Neuronal stem cell (in vitro differentiated cells): ENCODE results near the gene NRG4.

Source experiments
- DNase-seq: peaks from one replicate; pipeline ENCODE4 v3.0.0-alpha.2; 2013; ENCODE audit warnings: low spot score
- H2AFZ ChIP-seq: one replicate; pipeline ENCODE4 v1.6.1; 2013; ENCODE audit warnings: mild to moderate bottlenecking, low read length, inconsistent platforms
- H2AK5ac ChIP-seq: 2 replicates; pipeline ENCODE4 v1.6.1; 2013; ENCODE audit warnings: low read depth, mild to moderate bottlenecking, inconsistent platforms, low read length, moderate library complexity, mixed read lengths
- H2BK120ac ChIP-seq: 2 replicates; pipeline ENCODE4 v1.6.1; 2013; ENCODE audit warnings: low read depth, mild to moderate bottlenecking, inconsistent platforms, low read length, moderate library complexity, mixed read lengths
- H2BK12ac ChIP-seq: one replicate; pipeline ENCODE4 v1.6.1; 2013; ENCODE audit warnings: low read length, inconsistent platforms
- H2BK15ac ChIP-seq: 2 replicates; pipeline ENCODE4 v1.6.1; 2013; ENCODE audit warnings: mild to moderate bottlenecking, low read length, inconsistent platforms, mixed read lengths
- H2BK5ac ChIP-seq: one replicate; pipeline ENCODE4 v1.6.1; 2013; ENCODE audit warnings: inconsistent platforms, mild to moderate bottlenecking, low read length, moderate library complexity
- H3K14ac ChIP-seq: one replicate; pipeline ENCODE4 v1.6.1; 2013; ENCODE audit warnings: low read length, inconsistent platforms
- H3K18ac ChIP-seq: 2 replicates; pipeline ENCODE4 v1.6.1; 2013; ENCODE audit warnings: low read length, inconsistent platforms
- H3K23ac ChIP-seq: 2 replicates; pipeline ENCODE4 v1.6.1; 2013; ENCODE audit warnings: low read depth, mild to moderate bottlenecking, mixed read lengths, low read length, inconsistent platforms; ENCODE audit not compliant: poor library complexity
- H3K27ac ChIP-seq: replicated peaks from 3 replicates; pipeline ENCODE4 v1.5.1; 2013; ENCODE audit warnings: low read length, inconsistent platforms
- H3K27me3 ChIP-seq, 3 experiments: 2 replicates each; pipeline ENCODE4 v1.6.1; 2013; ENCODE audit warnings: low read length in 3 of 3, mild to moderate bottlenecking in 2 of 3, inconsistent platforms in 1 of 3, low read depth in 1 of 3, mixed read lengths in 1 of 3, moderate library complexity in 1 of 3; ENCODE audit not compliant: control insufficient read depth in 3 of 3, insufficient read depth in 3 of 3
- H3K36me3 ChIP-seq, 2 donors: replicated peaks in 1 of 2; 2 replicates each; pipeline ENCODE4 v1.6.1; 2013; ENCODE audit warnings: low read length in 2 of 2; ENCODE audit not compliant: control insufficient read depth in 2 of 2, insufficient read depth in 2 of 2
- H3K4ac ChIP-seq: 2 replicates; pipeline ENCODE4 v1.6.1; 2013; ENCODE audit warnings: inconsistent platforms, mild to moderate bottlenecking, low read length, moderate library complexity
- H3K4me1 ChIP-seq, 2 donors: 1 replicate in 1 of 2; 2 replicates in 1 of 2; pipeline ENCODE4 v1.6.1; 2013; ENCODE audit warnings: low read length in 2 of 2, low read depth in 1 of 2; ENCODE audit not compliant: control insufficient read depth in 2 of 2, insufficient read depth in 1 of 2
- H3K4me2 ChIP-seq: one replicate; pipeline ENCODE4 v1.6.1; 2013; ENCODE audit warnings: mild to moderate bottlenecking, low read length, inconsistent platforms; ENCODE audit not compliant: insufficient read depth, poor library complexity, severe bottlenecking
- H3K4me3 ChIP-seq, 2 donors: 2 replicates each; pipeline ENCODE4 v1.5.1; 2013; ENCODE audit warnings: low read length in 2 of 2, mild to moderate bottlenecking in 2 of 2, inconsistent platforms in 1 of 2, moderate library complexity in 1 of 2
- H3K79me1 ChIP-seq: one replicate; pipeline ENCODE4 v1.6.1; 2013; ENCODE audit warnings: low read depth, mild to moderate bottlenecking, inconsistent platforms, low read length, moderate library complexity
- H3K9ac ChIP-seq: one replicate; pipeline ENCODE4 v1.6.1; 2013; ENCODE audit warnings: mild to moderate bottlenecking, low read depth, low read length, inconsistent platforms; ENCODE audit not compliant: poor library complexity
- H3K9me3 ChIP-seq, 2 donors: replicated peaks in 1 of 2; 2 replicates each; pipeline versions ENCODE3 to v1.6.1; 2013; ENCODE audit warnings: low read length in 2 of 2, mild to moderate bottlenecking in 2 of 2, inconsistent platforms in 1 of 2, low read depth in 1 of 2, mixed read lengths in 1 of 2, moderate library complexity in 1 of 2; ENCODE audit not compliant: control insufficient read depth in 2 of 2, insufficient read depth in 1 of 2
- H4K8ac ChIP-seq: one replicate; pipeline ENCODE4 v1.6.1; 2013; ENCODE audit warnings: low read depth, mild to moderate bottlenecking, inconsistent platforms, low read length, moderate library complexity
- H4K91ac ChIP-seq: one replicate; pipeline ENCODE4 v1.6.1; 2013; ENCODE audit warnings: low read length, low read depth, mild to moderate bottlenecking, inconsistent platforms; ENCODE audit not compliant: poor library complexity
- WGBS, 2 donors: extraction: QIAGEN DNeasy Blood & Tissue Kit; methylation state at CpG; one replicate each; pipeline ENCODE4 v1.1.7; 2013; ENCODE audit warnings: missing lambda C conversion rate in 2 of 2, mixed read lengths in 1 of 2; ENCODE audit not compliant: insufficient read length in 2 of 2, insufficient replicate concordance in 1 of 2; ENCODE audit errors: extremely low coverage in 2 of 2; 5-methylcytosine and 5-hydroxymethylcytosine counted together

NRG4 gene

DNA sequence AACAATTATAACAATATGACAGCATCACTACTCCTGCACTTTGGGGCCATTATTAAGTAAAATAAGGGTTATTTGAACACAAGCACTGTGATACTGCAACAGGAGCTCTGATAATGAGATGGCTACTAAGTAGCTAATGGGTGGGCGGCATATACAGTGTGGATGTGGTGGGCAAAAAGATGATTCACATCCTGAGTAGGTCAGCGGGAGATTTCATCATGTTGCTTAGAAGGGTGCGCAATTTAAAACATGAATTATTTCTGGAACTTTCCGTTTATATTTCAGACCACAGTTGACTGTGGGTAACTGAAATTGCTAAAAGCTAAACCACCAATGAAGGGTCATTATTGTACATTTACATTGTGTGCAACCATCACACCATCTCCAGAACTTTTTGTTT is 66.3 kb downstream of the NRG4 start:
- no peak for DNase-seq
- no peak overlapping the region for H3K27ac ChIP-seq
- no peak overlapping the region for H2BK15ac ChIP-seq
- H4K8ac ChIP-seq: no peak overlapping the region
- no peak overlapping the region for H2BK12ac ChIP-seq
- H3K79me1 ChIP-seq: no peaks in the 10 kb centered on the region
- no peak overlapping the region for H3K14ac ChIP-seq
- H3K4me3 ChIP-seq: no peak overlapping the region
- H2AFZ ChIP-seq: no peak overlapping the region
- no peak overlapping the region for H3K23ac ChIP-seq
- no peak overlapping the region for H2BK5ac ChIP-seq
- no peak overlapping the region for H3K18ac ChIP-seq
- H3K4me1 ChIP-seq: peaks cover 0 to 4% of the 10 kb centered on the region in 2 donors
- no peak overlapping the region for H3K4me2 ChIP-seq
- no CpG with 5 or more reads among the region's 4 CpGs for WGBS, 2 donors
- H3K4ac ChIP-seq: no peak overlapping the region
- H3K9ac ChIP-seq: no peak overlapping the region
- H3K27me3 ChIP-seq: no peaks in the 10 kb centered on the region
- no peak overlapping the region for H4K91ac ChIP-seq
- no peak overlapping the region for H2BK120ac ChIP-seq
- no peak overlapping the region for H2AK5ac ChIP-seq
- H3K36me3 ChIP-seq: no peaks in the 10 kb centered on the region
- H3K9me3 ChIP-seq: no peaks in the 10 kb centered on the region

DNA sequence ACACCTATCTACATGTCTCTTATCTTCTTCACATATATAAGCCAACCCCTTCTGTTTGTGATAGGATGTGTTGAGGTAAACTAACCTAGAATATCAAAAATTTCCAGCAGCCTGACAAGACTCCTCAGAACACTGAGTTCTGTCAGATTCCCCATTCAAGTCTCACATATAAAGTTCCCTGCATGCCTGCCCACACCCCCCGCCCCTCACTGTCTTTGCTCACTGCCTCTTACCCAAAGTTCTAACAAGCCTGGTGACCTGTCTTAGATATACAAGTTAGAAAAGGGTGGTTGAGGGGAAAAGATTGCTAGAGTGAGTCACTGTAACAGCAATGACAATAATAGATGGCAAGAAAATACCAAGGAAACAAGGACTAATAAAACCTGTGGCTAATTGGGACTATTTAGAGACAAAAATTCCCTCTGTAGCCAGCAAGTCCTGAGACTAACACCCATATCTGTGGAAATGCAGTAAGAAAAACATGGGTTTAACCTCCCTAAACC is 68.5 kb downstream of the NRG4 start:
- Histone ChIP-seq H3K14ac (no peak overlapping the region), H3K79me1 (no peaks in the 10 kb centered on the region), H3K4me3 (no peak overlapping the region), H3K23ac (no peak overlapping the region), H3K4me2 (no peak overlapping the region), H3K4ac (no peak overlapping the region), H3K36me3 (peaks cover 0 to 15% of the 10 kb centered on the region in 2 donors), H2BK120ac (no peak overlapping the region), H4K8ac (no peak overlapping the region), H2BK5ac (no peak overlapping the region), H2BK12ac (no peak overlapping the region), H3K18ac (no peak overlapping the region), H3K27ac (no peak overlapping the region), H2AFZ (no peak overlapping the region), H2AK5ac (no peak overlapping the region), H3K9me3 (peaks cover 0 to 12% of the 10 kb centered on the region in 2 donors), H3K27me3 (no peaks in the 10 kb centered on the region), H3K9ac (no peak overlapping the region), H2BK15ac (no peak overlapping the region), H4K91ac (no peak overlapping the region), H3K4me1 (peaks cover 0 to 4% of the 10 kb centered on the region in 2 donors)
- DNase-seq: no peak
- WGBS, 2 donors: no CpG with 5 or more reads among the region's 1 CpG

DNA sequence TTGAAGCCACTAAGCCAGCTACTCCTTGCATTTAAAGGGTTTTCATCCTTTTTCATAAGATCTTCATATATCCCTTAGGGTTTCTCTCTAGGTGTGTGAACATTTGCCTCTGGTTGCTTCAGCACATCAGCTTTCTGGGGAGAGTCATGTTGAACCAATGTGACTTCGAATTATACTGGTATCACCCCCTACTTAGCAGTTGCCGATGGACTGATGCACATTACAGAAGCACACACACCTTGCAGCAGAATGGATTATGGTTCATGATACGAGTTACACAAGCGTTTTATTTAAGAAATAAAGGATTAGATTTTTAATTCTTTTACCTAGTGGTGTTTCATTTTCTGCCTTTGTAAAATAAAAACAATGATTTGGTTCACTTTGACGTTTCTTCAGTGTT is 69.0 kb downstream of the NRG4 start:
- no peak overlapping the region for H4K91ac ChIP-seq
- H3K4me2 ChIP-seq: no peak overlapping the region
- no peak overlapping the region for H3K4ac ChIP-seq
- H2BK120ac ChIP-seq: no peak overlapping the region
- H3K36me3 ChIP-seq: peaks cover 0 to 20% of the 10 kb centered on the region in 2 donors
- H3K9me3 ChIP-seq: peaks cover 0 to 16% of the 10 kb centered on the region in 2 donors
- H3K4me3 ChIP-seq: no peak overlapping the region
- H3K79me1 ChIP-seq: no peaks in the 10 kb centered on the region
- no peak overlapping the region for H3K14ac ChIP-seq
- H4K8ac ChIP-seq: no peak overlapping the region
- no CpG with 5 or more reads among the region's 5 CpGs for WGBS, 2 donors
- no peak for DNase-seq
- H3K23ac ChIP-seq: no peak overlapping the region
- no peak overlapping the region for H2AFZ ChIP-seq
- no peak overlapping the region for H3K9ac ChIP-seq
- H2BK15ac ChIP-seq: no peak overlapping the region
- H3K27me3 ChIP-seq: no peaks in the 10 kb centered on the region
- H2AK5ac ChIP-seq: no peak overlapping the region
- no peak overlapping the region for H3K27ac ChIP-seq
- no peak overlapping the region for H3K18ac ChIP-seq
- H2BK12ac ChIP-seq: no peak overlapping the region
- no peak overlapping the region for H2BK5ac ChIP-seq
- peaks cover 0 to 4% of the 10 kb centered on the region in 2 donors for H3K4me1 ChIP-seq

DNA sequence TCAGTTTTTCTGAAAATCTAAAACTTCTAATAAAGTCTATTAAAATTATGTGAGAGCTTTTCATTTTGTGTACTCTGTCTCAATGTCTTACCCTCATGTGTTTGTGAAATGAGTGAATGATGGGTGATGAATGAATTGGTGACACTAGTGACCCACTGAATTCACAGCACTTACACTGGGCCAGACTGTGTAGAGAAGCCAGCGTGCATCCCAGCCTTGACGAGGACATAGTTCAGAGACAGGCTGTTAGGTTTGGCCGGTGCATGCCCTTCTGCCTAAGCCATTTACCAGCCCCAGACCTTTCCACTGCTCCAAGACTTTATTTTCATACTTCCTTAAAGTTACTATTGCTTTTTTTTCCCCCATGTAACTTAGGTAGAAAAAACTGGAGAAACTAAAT is 69.8 kb downstream of the NRG4 start:
- Histone ChIP-seq H3K36me3 (peaks cover 2 to 28% of the 10 kb centered on the region in 2 donors), H3K9me3 (peaks cover 2 to 16% of the 10 kb centered on the region in 2 donors), H3K79me1 (no peaks in the 10 kb centered on the region), H3K18ac (no peak overlapping the region), H3K14ac (no peak overlapping the region), H3K4me3 (no peak overlapping the region), H3K27me3 (no peaks in the 10 kb centered on the region), H3K27ac (no peak overlapping the region), H4K91ac (no peak overlapping the region), H3K4ac (no peak overlapping the region), H3K4me2 (no peak overlapping the region), H2AFZ (no peak overlapping the region), H2AK5ac (no peak overlapping the region), H2BK120ac (no peak overlapping the region), H3K4me1 (peaks cover 0 to 4% of the 10 kb centered on the region in 2 donors), H2BK12ac (no peak overlapping the region), H2BK5ac (no peak overlapping the region), H3K9ac (no peak overlapping the region), H3K23ac (no peak overlapping the region), H2BK15ac (no peak overlapping the region), H4K8ac (no peak overlapping the region)
- DNase-seq: no peak
- no CpG with 5 or more reads among the region's 3 CpGs for WGBS, 2 donors
